ACC112 (cell line): ENCODE measurements around the gene VEPH1.

Experiments
- H2AFZ ChIP-seq: fragments of 200-600 bp; sonication (generic); one replicate; pipeline ENCODE4 v1.6.0; 2017; ENCODE audit warnings: antibody characterized with exemption, low read length; ENCODE audit not compliant: unreplicated experiment
- H3K27ac ChIP-seq: fragments of 200-600 bp; sonication (generic); 2 replicates; pipeline ENCODE4 v1.5.1; 2014; ENCODE audit warnings: low read depth, mild to moderate bottlenecking, antibody characterized with exemption, low read length, moderate library complexity
- H3K27me3 ChIP-seq: fragments of 200-600 bp; sonication (generic); 2 replicates; pipeline ENCODE4 v1.6.1; 2014; ENCODE audit warnings: mild to moderate bottlenecking, antibody characterized with exemption, low read length, moderate library complexity, mixed read lengths; ENCODE audit not compliant: insufficient read depth
- H3K36me3 ChIP-seq: fragments of 200-600 bp; sonication (generic); 2 replicates; pipeline ENCODE4 v1.6.1; 2016; ENCODE audit warnings: mild to moderate bottlenecking, antibody characterized with exemption, low read length, moderate library complexity, mixed read lengths; ENCODE audit not compliant: insufficient read depth
- H3K4me1 ChIP-seq: fragments of 200-600 bp; sonication (generic); one replicate; pipeline ENCODE4 v1.6.1; 2016; ENCODE audit warnings: low read length, mixed read lengths; ENCODE audit not compliant: insufficient read depth, unreplicated experiment, control insufficient read depth
- H3K4me3 ChIP-seq: fragments of 200-600 bp; sonication (generic); 2 replicates; pipeline ENCODE4 v1.5.1; 2014; ENCODE audit warnings: mild to moderate bottlenecking, low read depth, low read length
- H3K79me2 ChIP-seq: fragments of 200-600 bp; sonication (generic); one replicate; pipeline ENCODE4 v1.6.0; 2016; ENCODE audit warnings: low read length; ENCODE audit not compliant: control insufficient read depth, unreplicated experiment, insufficient read depth

The VEPH1 gene

GRCh38 chr3:157231071-157231470 lies 272.1 kb downstream of the VEPH1 start:
- no peaks in the 10 kb centered on the region for H3K79me2 ChIP-seq
- no peaks in the 10 kb centered on the region for H3K27me3 ChIP-seq
- no peaks in the 10 kb centered on the region for H3K4me1 ChIP-seq
- H2AFZ ChIP-seq: no peak overlapping the region
- H3K4me3 ChIP-seq: no peak overlapping the region
- H3K36me3 ChIP-seq: no peaks in the 10 kb centered on the region
- no peak overlapping the region for H3K27ac ChIP-seq

- no peak overlapping the region for H3K27ac ChIP-seq
- H3K27me3 ChIP-seq: no peaks in the 10 kb centered on the region
- no peaks in the 10 kb centered on the region for H3K36me3 ChIP-seq
- H3K79me2 ChIP-seq: no peaks in the 10 kb centered on the region
- H3K4me1 ChIP-seq: no peaks in the 10 kb centered on the region
- H2AFZ ChIP-seq: no peak overlapping the region
- H3K4me3 ChIP-seq: no peak overlapping the region
Observed at GRCh38 chr3:157226173-157226847, 276.9 kb downstream of the VEPH1 start.

- Histone ChIP-seq H3K4me3 (no peak overlapping the region), H3K79me2 (no peaks in the 10 kb centered on the region), H3K27me3 (no peaks in the 10 kb centered on the region), H3K27ac (no peak overlapping the region), H3K4me1 (peaks cover 7% of the 10 kb centered on the region), H3K36me3 (no peaks in the 10 kb centered on the region), H2AFZ (no peak overlapping the region)
Observed at GRCh38 chr3:157225001-157225400, 278.2 kb downstream of the VEPH1 start.

GRCh38 chr3:157220883-157221282 lies 282.3 kb downstream of the VEPH1 start:
- Histone ChIP-seq H3K36me3 (no peaks in the 10 kb centered on the region), H2AFZ (no peak overlapping the region), H3K4me1 (peaks cover 14% of the 10 kb centered on the region), H3K79me2 (no peaks in the 10 kb centered on the region), H3K27ac (no peak overlapping the region), H3K4me3 (no peak overlapping the region), H3K27me3 (no peaks in the 10 kb centered on the region)

GRCh38 chr3:157220211-157220610 lies 283.0 kb downstream of the VEPH1 start:
- H3K4me3 ChIP-seq: no peak overlapping the region
- H3K27me3 ChIP-seq: no peaks in the 10 kb centered on the region
- no peaks in the 10 kb centered on the region for H3K79me2 ChIP-seq
- no peaks in the 10 kb centered on the region for H3K36me3 ChIP-seq
- no peak overlapping the region for H3K27ac ChIP-seq
- H3K4me1 ChIP-seq: peaks cover 14% of the 10 kb centered on the region
- peak overlapping the region; percentile 32 for H2AFZ ChIP-seq

GRCh38 chr3:157219215-157219614 lies 284.0 kb downstream of the VEPH1 start:
- H3K79me2 ChIP-seq: no peaks in the 10 kb centered on the region
- H3K27me3 ChIP-seq: no peaks in the 10 kb centered on the region
- H3K27ac ChIP-seq: no peak overlapping the region
- no peak overlapping the region for H3K4me3 ChIP-seq
- peaks cover 14% of the 10 kb centered on the region for H3K4me1 ChIP-seq
- no peak overlapping the region for H2AFZ ChIP-seq
- no peaks in the 10 kb centered on the region for H3K36me3 ChIP-seq
